HEK293 (cell line): ENCODE results near the gene RAN.

ENCODE experiments used
- CTCF ChIA-PET: fragments of 350-600 bp; formaldehyde crosslinking; extraction: SDS; loops from one replicate; lab custom pipeline; 2021; ENCODE audit warnings: antibody characterized with exemption; lab: Yijun Ruan, JAX
- POLR2A ChIA-PET: fragments of 300-600 bp; formaldehyde crosslinking; extraction: SDS; loops from one replicate; lab custom pipeline; 2020; ENCODE audit warnings: antibody characterized with exemption, inconsistent platforms; lab: Yijun Ruan, JAX
- H3K27ac ChIP-seq: fragments of 200-500 bp; sonication (Bioruptor generic); 2 replicates; pipeline ENCODE4 v1.5.1; 2014; ENCODE audit warnings: low read depth, low read length, control low read depth, inconsistent platforms; ENCODE audit errors: extremely low read depth
- H3K36me3 ChIP-seq, 2 experiments: fragments of 200-500 bp in 1 of 2; sonication (Bioruptor generic) in 1 of 2; 1 replicate in 1 of 2; 2 replicates in 1 of 2; pipeline ENCODE4 v1.5.1; 2014 to 2017; ENCODE audit warnings: inconsistent platforms in 2 of 2, low read length in 2 of 2; ENCODE audit not compliant: control insufficient read depth in 2 of 2, insufficient read depth in 1 of 2
- H3K4me1 ChIP-seq: fragments of 200-500 bp; sonication (Bioruptor generic); 2 replicates; pipeline ENCODE4 v1.5.1; 2014; ENCODE audit warnings: mild to moderate bottlenecking, low read length, inconsistent platforms; ENCODE audit not compliant: control insufficient read depth, insufficient read depth
- H3K4me3 ChIP-seq: 2 replicates; pipeline ENCODE4 v1.5.1; 2011; ENCODE audit warnings: low read depth, mild to moderate bottlenecking, control low read depth, low read length, moderate library complexity
- H3K9me3 ChIP-seq: fragments of 200-500 bp; sonication (Bioruptor generic); 2 replicates; pipeline ENCODE4 v1.5.1; 2014; ENCODE audit warnings: low read depth, low read length, inconsistent platforms; ENCODE audit not compliant: control insufficient read depth, insufficient read depth
- EGR2 ChIP-seq: fragments of 450-650 bp; formaldehyde crosslinking; IDR thresholded peaks from 2 replicates; pipeline ENCODE4 v1.5.1; 2016; ENCODE audit warnings: low read depth, missing biosample characterization, missing genetic modification characterization
- FEZF1 ChIP-seq: fragments of 450-650 bp; formaldehyde crosslinking; IDR thresholded peaks from 2 replicates; pipeline ENCODE4 v1.5.1; 2016; ENCODE audit warnings: missing biosample characterization, missing genetic modification characterization
- HOXC10 ChIP-seq: sonication (generic); formaldehyde crosslinking; IDR thresholded peaks from 2 replicates; pipeline ENCODE4 v1.8.1; 2023; ENCODE audit warnings: mild to moderate bottlenecking, missing genetic modification reagents
- KLF1 ChIP-seq: fragments of 450-650 bp; formaldehyde crosslinking; IDR thresholded peaks from 2 replicates; pipeline ENCODE4 v1.5.1; 2016; ENCODE audit warnings: missing biosample characterization, missing genetic modification characterization
- OSR2 ChIP-seq: fragments of 450-650 bp; formaldehyde crosslinking; IDR thresholded peaks from 2 replicates; pipeline ENCODE4 v1.5.1; 2016; ENCODE audit warnings: missing biosample characterization, missing genetic modification characterization
- SP2 ChIP-seq: fragments of 450-650 bp; formaldehyde crosslinking; IDR thresholded peaks from 2 replicates; pipeline ENCODE4 v1.5.1; 2016; ENCODE audit warnings: missing biosample characterization, missing genetic modification characterization
- SP3 ChIP-seq: fragments of 450-650 bp; formaldehyde crosslinking; IDR thresholded peaks from 2 replicates; pipeline ENCODE4 v1.5.1; 2016; ENCODE audit warnings: missing biosample characterization, missing genetic modification characterization
- ZFHX2 ChIP-seq: fragments of 450-650 bp; formaldehyde crosslinking; conservative IDR thresholded peaks from 2 replicates; pipeline ENCODE4 v1.5.1; 2016; ENCODE audit warnings: missing biosample characterization, missing genetic modification characterization
- ZNF133 ChIP-seq: fragments of 450-650 bp; formaldehyde crosslinking; IDR thresholded peaks from 2 replicates; pipeline ENCODE4 v1.5.1; 2016; ENCODE audit warnings: missing biosample characterization, missing genetic modification characterization
- ZNF175 ChIP-seq: fragments of 450-650 bp; formaldehyde crosslinking; IDR thresholded peaks from 2 replicates; pipeline ENCODE4 v1.5.1; 2016; ENCODE audit warnings: missing biosample characterization, missing genetic modification characterization
- ZNF202 ChIP-seq: fragments of 450-650 bp; formaldehyde crosslinking; IDR thresholded peaks from 2 replicates; pipeline ENCODE4 v1.5.1; 2016; ENCODE audit warnings: missing biosample characterization, missing genetic modification characterization, borderline replicate concordance
- ZNF311 ChIP-seq: fragments of 450-650 bp; formaldehyde crosslinking; IDR thresholded peaks from 2 replicates; pipeline ENCODE4 v1.5.1; 2017; ENCODE audit warnings: missing biosample characterization, missing genetic modification characterization, borderline replicate concordance
- ZNF341 ChIP-seq: fragments of 450-650 bp; formaldehyde crosslinking; IDR thresholded peaks from 2 replicates; pipeline ENCODE4; 2016; ENCODE audit warnings: low read depth, missing biosample characterization, missing genetic modification characterization
- ZNF404 ChIP-seq: fragments of 450-650 bp; formaldehyde crosslinking; IDR thresholded peaks from 2 replicates; pipeline ENCODE4 v1.5.1; 2017; ENCODE audit warnings: missing biosample characterization, missing genetic modification characterization
- ZNF433 ChIP-seq: fragments of 450-650 bp; formaldehyde crosslinking; IDR thresholded peaks from 2 replicates; pipeline ENCODE4 v1.5.1; 2016; ENCODE audit warnings: missing biosample characterization, missing genetic modification characterization, low read depth
- ZNF529 ChIP-seq: fragments of 450-650 bp; formaldehyde crosslinking; IDR thresholded peaks from 2 replicates; pipeline ENCODE4 v1.5.1; 2017; ENCODE audit warnings: missing genetic modification characterization, missing biosample characterization; ENCODE audit not compliant: insufficient replicate concordance
- ZNF626 ChIP-seq: fragments of 450-650 bp; sonication (Bioruptor Pico); formaldehyde crosslinking; IDR thresholded peaks from 2 replicates; pipeline ENCODE4 v1.5.1; 2018; ENCODE audit warnings: missing biosample characterization, missing genetic modification characterization, inconsistent platforms
- ZNF76 ChIP-seq: fragments of 450-650 bp; formaldehyde crosslinking; IDR thresholded peaks from 2 replicates; pipeline ENCODE4; 2016; ENCODE audit warnings: low read depth, missing biosample characterization, missing genetic modification characterization, borderline replicate concordance
- ZNF791 ChIP-seq: fragments of 450-650 bp; formaldehyde crosslinking; IDR thresholded peaks from 2 replicates; pipeline ENCODE4 v1.5.1; 2016; ENCODE audit warnings: missing biosample characterization, missing genetic modification characterization
- TF ChIP-seq, protein P1 (sequence below): fragments of 450-650 bp; formaldehyde crosslinking; IDR thresholded peaks from 2 replicates; pipeline ENCODE4 v1.5.1; 2016; ENCODE audit warnings: missing biosample characterization, missing genetic modification characterization
- TF ChIP-seq, protein P2 (sequence below): fragments of 450-650 bp; formaldehyde crosslinking; IDR thresholded peaks from 2 replicates; pipeline ENCODE4 v1.5.1; 2016; ENCODE audit warnings: missing biosample characterization, missing genetic modification characterization
- TF ChIP-seq, protein P3 (sequence below): fragments of 450-650 bp; formaldehyde crosslinking; IDR thresholded peaks from 2 replicates; pipeline ENCODE4 v1.5.1; 2016; ENCODE audit warnings: missing biosample characterization, missing genetic modification characterization, low read depth

RAN gene

DNA sequence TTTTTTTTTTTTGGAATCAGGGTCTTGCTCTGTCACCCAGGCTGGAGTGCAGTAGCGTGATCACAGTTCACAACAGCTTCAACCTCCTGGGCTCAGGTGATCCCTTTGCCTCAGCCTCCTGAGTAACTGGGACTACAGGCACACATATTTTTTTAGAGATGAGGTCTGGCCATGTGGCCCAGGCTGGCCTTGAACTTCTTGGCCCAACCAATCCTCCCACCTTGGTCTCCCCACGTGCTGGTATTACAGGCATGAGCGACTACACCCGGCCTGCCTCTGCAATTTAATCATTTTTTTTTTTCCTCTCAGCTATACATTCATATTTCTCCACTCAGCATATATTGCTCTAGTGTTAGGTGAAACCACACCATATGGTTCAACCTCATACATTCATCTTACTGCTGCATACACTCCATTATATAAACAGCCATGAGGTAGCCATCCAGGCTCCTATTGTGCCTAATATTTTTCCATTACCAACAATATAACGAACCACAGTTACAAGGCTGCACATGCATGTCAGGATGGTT is 39.9 kb upstream of the RAN start:
- no peak overlapping the region for H3K4me3 ChIP-seq
- TF ChIP-seq ZNF311 (no peak), EGR2 (0 out of 2 replicates have a peak, but pooled peaks have one; percentile 6)
- TF ChIP-seq, all 188 proteins: peak for 1
- CTCF ChIA-PET, result interaction anchor here (0.7 to 1.4 kb wide), 3 partner anchors 9 to 15 kb away, joined by 3 to 9 read pairs (median 4); no protein-coding TSS in a partner anchor
- Histone ChIP-seq H3K36me3 (no peaks in the 10 kb centered on the region; a peak in 1 of 3 replicates), H3K4me1 (no peaks in the 10 kb centered on the region), H3K27ac (no peak overlapping the region), H3K9me3 (no peaks in the 10 kb centered on the region)
- POLR2A ChIA-PET, result no interaction called here

DNA sequence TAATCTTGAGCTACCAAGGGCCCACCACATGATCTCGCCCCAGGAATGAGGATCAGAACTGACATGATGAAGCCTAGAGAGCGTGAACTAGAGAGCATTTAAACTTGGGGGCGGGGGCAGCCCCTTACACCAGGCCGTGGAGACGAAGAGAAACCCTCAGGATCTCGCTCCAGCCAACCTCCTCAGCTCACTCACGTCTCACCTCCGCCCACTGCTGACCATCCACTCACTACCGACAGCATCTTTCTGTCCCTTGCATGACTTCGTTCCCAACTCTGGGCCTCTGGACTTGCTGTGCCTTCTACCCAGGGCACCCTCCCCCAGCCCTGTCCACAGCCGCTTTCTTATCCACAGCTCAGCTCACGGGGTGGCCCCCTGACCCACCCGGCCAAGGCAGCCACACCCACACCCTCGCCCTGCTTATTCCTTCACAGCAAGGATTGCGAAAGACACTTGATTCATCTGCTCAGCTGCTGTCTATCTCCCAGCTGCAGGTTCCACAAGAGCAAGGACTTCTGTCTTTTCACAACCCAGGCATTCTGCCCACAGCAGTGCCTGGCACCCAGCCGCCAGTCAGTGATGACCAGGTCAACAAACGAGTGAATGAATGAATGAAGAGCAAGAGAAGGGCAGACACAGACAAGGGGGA is 39.2 kb upstream of the RAN start:
- Histone ChIP-seq H3K4me1 (no peaks in the 10 kb centered on the region), H3K4me3 (no peak overlapping the region), H3K36me3 (no peaks in the 10 kb centered on the region; a peak in 1 of 3 replicates), H3K9me3 (no peaks in the 10 kb centered on the region), H3K27ac (no peak overlapping the region)
- TF ChIP-seq ZFHX2 (tag by site-specific recombination) (peak; percentile 57), KLF1 (tag by site-specific recombination) (peak; percentile 89), ZNF529 (no peak), SP2 (tag by site-specific recombination) (no peak), EGR2 (peak; percentile 45), ZNF626 (tag by site-specific recombination) (no peak), SP3 (no peak), ZNF433 (tag by site-specific recombination) (no peak), ZNF341 (tag by site-specific recombination) (peak; percentile 68), ZNF76 (tag by site-specific recombination) (no peak), FEZF1 (tag by site-specific recombination) (no peak), ZNF202 (no peak), HOXC10 (CRISPR knock-in tag) (no peak), ZNF404 (no peak), ZNF175 (tag by site-specific recombination) (no peak)
- TF ChIP-seq, protein P1, sequence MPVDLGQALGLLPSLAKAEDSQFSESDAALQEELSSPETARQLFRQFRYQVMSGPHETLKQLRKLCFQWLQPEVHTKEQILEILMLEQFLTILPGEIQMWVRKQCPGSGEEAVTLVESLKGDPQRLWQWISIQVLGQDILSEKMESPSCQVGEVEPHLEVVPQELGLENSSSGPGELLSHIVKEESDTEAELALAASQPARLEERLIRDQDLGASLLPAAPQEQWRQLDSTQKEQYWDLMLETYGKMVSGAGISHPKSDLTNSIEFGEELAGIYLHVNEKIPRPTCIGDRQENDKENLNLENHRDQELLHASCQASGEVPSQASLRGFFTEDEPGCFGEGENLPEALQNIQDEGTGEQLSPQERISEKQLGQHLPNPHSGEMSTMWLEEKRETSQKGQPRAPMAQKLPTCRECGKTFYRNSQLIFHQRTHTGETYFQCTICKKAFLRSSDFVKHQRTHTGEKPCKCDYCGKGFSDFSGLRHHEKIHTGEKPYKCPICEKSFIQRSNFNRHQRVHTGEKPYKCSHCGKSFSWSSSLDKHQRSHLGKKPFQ (tag by site-specific recombination), result no peak
- TF ChIP-seq, protein P2, sequence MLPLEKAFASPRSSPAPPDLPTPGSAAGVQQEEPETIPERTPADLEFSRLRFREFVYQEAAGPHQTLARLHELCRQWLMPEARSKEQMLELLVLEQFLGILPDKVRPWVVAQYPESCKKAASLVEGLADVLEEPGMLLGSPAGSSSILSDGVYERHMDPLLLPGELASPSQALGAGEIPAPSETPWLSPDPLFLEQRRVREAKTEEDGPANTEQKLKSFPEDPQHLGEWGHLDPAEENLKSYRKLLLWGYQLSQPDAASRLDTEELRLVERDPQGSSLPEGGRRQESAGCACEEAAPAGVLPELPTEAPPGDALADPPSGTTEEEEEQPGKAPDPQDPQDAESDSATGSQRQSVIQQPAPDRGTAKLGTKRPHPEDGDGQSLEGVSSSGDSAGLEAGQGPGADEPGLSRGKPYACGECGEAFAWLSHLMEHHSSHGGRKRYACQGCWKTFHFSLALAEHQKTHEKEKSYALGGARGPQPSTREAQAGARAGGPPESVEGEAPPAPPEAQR, result no peak
- ChIA-PET CTCF (interaction anchor here (0.7 kb wide), 1 partner anchor 16 kb away, joined by 3 read pairs; no protein-coding TSS in a partner anchor), POLR2A (no interaction called here)

DNA sequence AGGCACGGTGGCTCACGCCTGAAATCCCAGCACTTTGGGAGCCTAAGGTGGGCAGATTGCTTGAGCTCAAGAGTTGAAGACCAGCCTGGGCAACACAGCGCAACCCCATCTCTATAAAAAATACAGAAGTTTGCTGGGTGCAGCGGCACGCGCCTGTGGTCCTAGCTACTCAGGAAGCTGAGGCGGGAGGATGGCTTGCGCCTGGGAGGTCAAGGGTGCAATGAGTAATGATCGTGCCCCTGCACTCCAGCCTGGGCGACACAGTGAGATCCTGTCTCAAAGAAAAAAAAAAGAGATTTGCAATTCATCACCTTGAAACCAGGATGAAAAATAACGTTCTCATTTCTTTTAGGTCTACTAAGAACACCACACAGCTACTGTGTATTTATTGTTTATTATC is 36.9 kb upstream of the RAN start:
- H3K4me1 ChIP-seq, result peaks cover 4% of the 10 kb centered on the region
- ChIA-PET POLR2A (no interaction called here), CTCF (interaction anchor here (4.4 kb wide), 1 partner anchor 9 kb away, joined by 30 read pairs; no protein-coding TSS in a partner anchor)
- H3K4me3 ChIP-seq, result no peak overlapping the region
- no peak for TF ChIP-seq ZNF791
- TF ChIP-seq, protein P1 (tag by site-specific recombination), result no peak
- no peak for TF ChIP-seq ZNF133 (tag by site-specific recombination)
- TF ChIP-seq OSR2 (tag by site-specific recombination), result peak; percentile 37; the same call in 1 of the 2 replicates
- TF ChIP-seq, protein P3, sequence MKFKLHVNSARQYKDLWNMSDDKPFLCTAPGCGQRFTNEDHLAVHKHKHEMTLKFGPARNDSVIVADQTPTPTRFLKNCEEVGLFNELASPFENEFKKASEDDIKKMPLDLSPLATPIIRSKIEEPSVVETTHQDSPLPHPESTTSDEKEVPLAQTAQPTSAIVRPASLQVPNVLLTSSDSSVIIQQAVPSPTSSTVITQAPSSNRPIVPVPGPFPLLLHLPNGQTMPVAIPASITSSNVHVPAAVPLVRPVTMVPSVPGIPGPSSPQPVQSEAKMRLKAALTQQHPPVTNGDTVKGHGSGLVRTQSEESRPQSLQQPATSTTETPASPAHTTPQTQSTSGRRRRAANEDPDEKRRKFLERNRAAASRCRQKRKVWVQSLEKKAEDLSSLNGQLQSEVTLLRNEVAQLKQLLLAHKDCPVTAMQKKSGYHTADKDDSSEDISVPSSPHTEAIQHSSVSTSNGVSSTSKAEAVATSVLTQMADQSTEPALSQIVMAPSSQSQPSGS (tag by site-specific recombination), result no peak
- H3K36me3 ChIP-seq, result no peaks in the 10 kb centered on the region; a peak in 1 of 3 replicates
- no peak overlapping the region for H3K27ac ChIP-seq
- no peaks in the 10 kb centered on the region for H3K9me3 ChIP-seq
